Stimulated activated CD4-positive, alpha-beta T cell treated with anti-CD3 and anti-CD28 coated beads, Interleukin-4, amount 100 ng/mL, for 1 hour (primary cell): ENCODE results near the gene PIGL.

Experiments used
- DNase-seq: peaks from one replicate; pipeline ENCODE4 v3.0.0-alpha.2; 2020

PIGL gene

GRCh38 chr17:16361874-16362273 is 144.9 kb downstream of the PIGL start:
- DNase-seq: no peak

GRCh38 chr17:16363749-16364536 is 146.9 kb downstream of the PIGL start:
- DNase-seq: peak; percentile 73

- no peak for DNase-seq
Observed at GRCh38 chr17:16364625-16365024, 147.6 kb downstream of the PIGL start.

- no peak for DNase-seq
Observed at GRCh38 chr17:16371742-16372141, 154.7 kb downstream of the PIGL start.

GRCh38 chr17:16374146-16374938 is 157.3 kb downstream of the PIGL start:
- no peak for DNase-seq
